IPS-15b (cell line): Measurements from ENCODE around the gene RBM15B.
A peak's percentile ranks its signal among the peaks of the same experiment; 100 is the strongest.

Source experiments
- H3K27me3 ChIP-seq: one replicate; pipeline ENCODE4 v1.6.1; 2013; ENCODE audit warnings: low read length; ENCODE audit not compliant: control insufficient read depth, insufficient read depth
- H3K36me3 ChIP-seq: one replicate; pipeline ENCODE4 v1.6.1; 2013; ENCODE audit warnings: low read length; ENCODE audit not compliant: control insufficient read depth, insufficient read depth
- H3K4me1 ChIP-seq: one replicate; pipeline ENCODE4 v1.6.1; 2013; ENCODE audit warnings: mild to moderate bottlenecking, low read length; ENCODE audit not compliant: control insufficient read depth, insufficient read depth
- H3K4me3 ChIP-seq: one replicate; pipeline ENCODE4 v1.5.1; 2013; ENCODE audit warnings: low read depth, low read length
- H3K9ac ChIP-seq: one replicate; pipeline ENCODE4 v1.6.1; 2013; ENCODE audit warnings: low read depth, mild to moderate bottlenecking, low read length
- H3K9me3 ChIP-seq: one replicate; pipeline ENCODE4 v1.6.1; 2013; ENCODE audit warnings: mild to moderate bottlenecking, low read length; ENCODE audit not compliant: control insufficient read depth, insufficient read depth

The RBM15B gene

GRCh38 chr3:51391075-51391565 lies at the start of gene RBM15B:
Gene RBM15B, plus strand, starts transcription at chr3:51391285. Its CDS starts 115 bp downstream, at chr3:51391400.
- no peaks in the 10 kb centered on the region for H3K27me3 ChIP-seq
- H3K4me1 ChIP-seq: peaks cover 7% of the 10 kb centered on the region
- H3K4me3 ChIP-seq: peak within 1 kb of the TSS; percentile 78
- peaks cover 52% of the 10 kb centered on the region for H3K36me3 ChIP-seq
- peak within 1 kb of the TSS; percentile 93 for H3K9ac ChIP-seq
- no peaks in the 10 kb centered on the region for H3K9me3 ChIP-seq

GRCh38 chr3:51343918-51344687 lies 47.0 kb upstream of the RBM15B start:
- Histone ChIP-seq H3K27me3 (no peaks in the 10 kb centered on the region), H3K36me3 (no peaks in the 10 kb centered on the region), H3K9me3 (no peaks in the 10 kb centered on the region), H3K9ac (no peak overlapping the region), H3K4me3 (no peak overlapping the region), H3K4me1 (peaks cover 3% of the 10 kb centered on the region)

GRCh38 chr3:51350751-51351150 lies 40.3 kb upstream of the RBM15B start:
- Histone ChIP-seq H3K4me3 (no peak overlapping the region), H3K9me3 (no peaks in the 10 kb centered on the region), H3K4me1 (no peaks in the 10 kb centered on the region), H3K27me3 (no peaks in the 10 kb centered on the region), H3K36me3 (no peaks in the 10 kb centered on the region), H3K9ac (no peak overlapping the region)

- no peaks in the 10 kb centered on the region for H3K9me3 ChIP-seq
- no peaks in the 10 kb centered on the region for H3K4me1 ChIP-seq
- peaks cover 5% of the 10 kb centered on the region for H3K36me3 ChIP-seq
- H3K9ac ChIP-seq: no peak overlapping the region
- no peak overlapping the region for H3K4me3 ChIP-seq
- no peaks in the 10 kb centered on the region for H3K27me3 ChIP-seq
These were observed 38.0 kb upstream of the RBM15B start for GRCh38 chr3:51353131-51353530.

- Histone ChIP-seq H3K9ac (no peak overlapping the region), H3K27me3 (no peaks in the 10 kb centered on the region), H3K36me3 (peaks cover 5% of the 10 kb centered on the region), H3K4me3 (no peak overlapping the region), H3K4me1 (no peaks in the 10 kb centered on the region), H3K9me3 (no peaks in the 10 kb centered on the region)
These were observed 37.4 kb upstream of the RBM15B start for GRCh38 chr3:51353691-51354090.

GRCh38 chr3:51354172-51354571 lies 36.9 kb upstream of the RBM15B start:
- no peak overlapping the region for H3K9ac ChIP-seq
- H3K36me3 ChIP-seq: peaks cover 5% of the 10 kb centered on the region
- H3K4me1 ChIP-seq: no peaks in the 10 kb centered on the region
- H3K4me3 ChIP-seq: no peak overlapping the region
- no peaks in the 10 kb centered on the region for H3K27me3 ChIP-seq
- H3K9me3 ChIP-seq: no peaks in the 10 kb centered on the region

GRCh38 chr3:51354731-51355615 lies 36.1 kb upstream of the RBM15B start:
- H3K36me3 ChIP-seq: peaks cover 5% of the 10 kb centered on the region
- H3K27me3 ChIP-seq: no peaks in the 10 kb centered on the region
- H3K9me3 ChIP-seq: no peaks in the 10 kb centered on the region
- no peak overlapping the region for H3K4me3 ChIP-seq
- no peak overlapping the region for H3K9ac ChIP-seq
- no peaks in the 10 kb centered on the region for H3K4me1 ChIP-seq

GRCh38 chr3:51355891-51356578 lies 35.0 kb upstream of the RBM15B start:
- Histone ChIP-seq H3K36me3 (peaks cover 5% of the 10 kb centered on the region), H3K4me3 (no peak overlapping the region), H3K4me1 (no peaks in the 10 kb centered on the region), H3K27me3 (no peaks in the 10 kb centered on the region), H3K9ac (no peak overlapping the region), H3K9me3 (no peaks in the 10 kb centered on the region)

- H3K9ac ChIP-seq: no peak overlapping the region
- H3K4me3 ChIP-seq: no peak overlapping the region
- H3K36me3 ChIP-seq: peaks cover 6% of the 10 kb centered on the region
- no peaks in the 10 kb centered on the region for H3K4me1 ChIP-seq
- H3K9me3 ChIP-seq: no peaks in the 10 kb centered on the region
- no peaks in the 10 kb centered on the region for H3K27me3 ChIP-seq
These were observed 33.2 kb upstream of the RBM15B start for GRCh38 chr3:51357856-51358255.

- Histone ChIP-seq H3K4me3 (no peak overlapping the region), H3K36me3 (peaks cover 9% of the 10 kb centered on the region), H3K9me3 (no peaks in the 10 kb centered on the region), H3K27me3 (no peaks in the 10 kb centered on the region), H3K9ac (no peak overlapping the region), H3K4me1 (no peaks in the 10 kb centered on the region)
These were observed 32.1 kb upstream of the RBM15B start for GRCh38 chr3:51358981-51359380.

- Histone ChIP-seq H3K4me1 (no peaks in the 10 kb centered on the region), H3K27me3 (no peaks in the 10 kb centered on the region), H3K4me3 (no peak overlapping the region), H3K9ac (no peak overlapping the region), H3K36me3 (peaks cover 9% of the 10 kb centered on the region), H3K9me3 (no peaks in the 10 kb centered on the region)
These were observed 30.3 kb upstream of the RBM15B start for GRCh38 chr3:51360806-51361205.
